HUES48 (cell line): ENCODE results near the gene CBR1.

Experiments used
- H3K27ac ChIP-seq: one replicate; pipeline ENCODE4 v1.7.0; 2013; ENCODE audit warnings: low read depth, low read length, inconsistent platforms
- H3K27me3 ChIP-seq: 2 replicates; pipeline ENCODE4 v1.6.1; 2013; ENCODE audit warnings: mild to moderate bottlenecking, low read length; ENCODE audit not compliant: control insufficient read depth, insufficient read depth
- H3K36me3 ChIP-seq: 2 replicates; pipeline ENCODE4 v1.6.1; 2013; ENCODE audit warnings: low read length; ENCODE audit not compliant: control insufficient read depth, insufficient read depth
- H3K4me1 ChIP-seq: 2 replicates; pipeline ENCODE4 v1.6.1; 2013; ENCODE audit warnings: mild to moderate bottlenecking, low read length; ENCODE audit not compliant: control insufficient read depth, insufficient read depth
- H3K4me3 ChIP-seq: 2 replicates; pipeline ENCODE4 v1.5.1; 2013; ENCODE audit warnings: mild to moderate bottlenecking, low read depth, low read length
- H3K9ac ChIP-seq: 2 replicates; pipeline ENCODE4 v1.6.1; 2013; ENCODE audit warnings: mild to moderate bottlenecking, low read depth, low read length, moderate library complexity
- H3K9me3 ChIP-seq: 2 replicates; pipeline ENCODE4 v1.6.1; 2013; ENCODE audit warnings: low read length; ENCODE audit not compliant: control insufficient read depth, insufficient read depth

The CBR1 gene

GRCh38 chr21:36052860-36053714 is 16.7 kb upstream of the CBR1 start:
- no peaks in the 10 kb centered on the region for H3K27me3 ChIP-seq
- H3K36me3 ChIP-seq: peaks cover 97% of the 10 kb centered on the region
- no peaks in the 10 kb centered on the region for H3K9me3 ChIP-seq
- no peak overlapping the region for H3K4me3 ChIP-seq
- no peak overlapping the region for H3K27ac ChIP-seq
- H3K9ac ChIP-seq: no peak overlapping the region
- H3K4me1 ChIP-seq: no peaks in the 10 kb centered on the region

- H3K27ac ChIP-seq: no peak overlapping the region
- no peak overlapping the region for H3K9ac ChIP-seq
- H3K27me3 ChIP-seq: no peaks in the 10 kb centered on the region
- H3K4me1 ChIP-seq: no peaks in the 10 kb centered on the region; the same call in 1 of the 2 replicates
- H3K36me3 ChIP-seq: peaks cover 98% of the 10 kb centered on the region
- no peaks in the 10 kb centered on the region for H3K9me3 ChIP-seq
- H3K4me3 ChIP-seq: no peak overlapping the region
Observed at GRCh38 chr21:36053715-36054062, 16.1 kb upstream of the CBR1 start.

- H3K27me3 ChIP-seq: no peaks in the 10 kb centered on the region
- peaks cover 81% of the 10 kb centered on the region for H3K36me3 ChIP-seq
- no peaks in the 10 kb centered on the region for H3K9me3 ChIP-seq
- no peak overlapping the region for H3K27ac ChIP-seq
- H3K4me3 ChIP-seq: no peak overlapping the region
- H3K9ac ChIP-seq: no peak overlapping the region
- peaks cover 3% of the 10 kb centered on the region; the same call in 1 of the 2 replicates for H3K4me1 ChIP-seq
Observed at GRCh38 chr21:36055551-36055950, 14.3 kb upstream of the CBR1 start.

- H3K4me1 ChIP-seq: peaks cover 8% of the 10 kb centered on the region; the same call in 1 of the 2 replicates
- H3K4me3 ChIP-seq: peak overlapping the region; percentile 88
- H3K9me3 ChIP-seq: no peaks in the 10 kb centered on the region
- H3K36me3 ChIP-seq: peaks cover 41% of the 10 kb centered on the region
- peak overlapping the region; percentile 95 for H3K27ac ChIP-seq
- no peaks in the 10 kb centered on the region for H3K27me3 ChIP-seq
- peak overlapping the region; percentile 61 for H3K9ac ChIP-seq
Observed at GRCh38 chr21:36059823-36060158, 10.0 kb upstream of the CBR1 start.

GRCh38 chr21:36060159-36060921 is 9.5 kb upstream of the CBR1 start, which contains the start of gene SETD4:
SETD4 (minus strand) TSS chr21:36060526; CDS start chr21:36058888, 1,638 bp downstream.
- H3K4me3 ChIP-seq: peak within 1 kb of the TSS; percentile 88
- H3K27me3 ChIP-seq: no peaks in the 10 kb centered on the region
- no peaks in the 10 kb centered on the region for H3K9me3 ChIP-seq
- H3K4me1 ChIP-seq: peaks cover 8% of the 10 kb centered on the region; the same call in 1 of the 2 replicates
- peak within 1 kb of the TSS; percentile 61 for H3K9ac ChIP-seq
- peaks cover 36% of the 10 kb centered on the region for H3K36me3 ChIP-seq
- H3K27ac ChIP-seq: peak within 1 kb of the TSS; percentile 95

GRCh38 chr21:36061445-36061844 is 8.4 kb upstream of the CBR1 start:
- peaks cover 8% of the 10 kb centered on the region; the same call in 1 of the 2 replicates for H3K4me1 ChIP-seq
- peak overlapping the region; percentile 88; the same call in 1 of the 2 replicates for H3K4me3 ChIP-seq
- no peaks in the 10 kb centered on the region for H3K27me3 ChIP-seq
- H3K27ac ChIP-seq: peak overlapping the region; percentile 95
- no peak overlapping the region for H3K9ac ChIP-seq
- H3K36me3 ChIP-seq: peaks cover 25% of the 10 kb centered on the region
- H3K9me3 ChIP-seq: no peaks in the 10 kb centered on the region

- no peaks in the 10 kb centered on the region for H3K27me3 ChIP-seq
- H3K4me3 ChIP-seq: no peak overlapping the region
- H3K36me3 ChIP-seq: peaks cover 4% of the 10 kb centered on the region; the same call in 1 of the 2 replicates
- no peak overlapping the region for H3K27ac ChIP-seq
- H3K9me3 ChIP-seq: peaks cover 6% of the 10 kb centered on the region; the same call in 1 of the 2 replicates
- no peak overlapping the region for H3K9ac ChIP-seq
- peaks cover 8% of the 10 kb centered on the region; the same call in 1 of the 2 replicates for H3K4me1 ChIP-seq
Observed at GRCh38 chr21:36063375-36064084, 6.3 kb upstream of the CBR1 start.

GRCh38 chr21:36064085-36064460 is 5.8 kb upstream of the CBR1 start:
- peaks cover 10% of the 10 kb centered on the region for H3K9me3 ChIP-seq
- no peak overlapping the region for H3K27ac ChIP-seq
- no peaks in the 10 kb centered on the region for H3K36me3 ChIP-seq
- no peak overlapping the region for H3K9ac ChIP-seq
- peaks cover 3% of the 10 kb centered on the region; the same call in 1 of the 2 replicates for H3K27me3 ChIP-seq
- peaks cover 5% of the 10 kb centered on the region; the same call in 1 of the 2 replicates for H3K4me1 ChIP-seq
- H3K4me3 ChIP-seq: no peak overlapping the region

GRCh38 chr21:36065497-36066036 is 4.3 kb upstream of the CBR1 start:
- H3K4me3 ChIP-seq: no peak overlapping the region
- H3K9ac ChIP-seq: no peak overlapping the region
- H3K27me3 ChIP-seq: peaks cover 5% of the 10 kb centered on the region; the same call in 1 of the 2 replicates
- H3K9me3 ChIP-seq: peaks cover 15% of the 10 kb centered on the region
- H3K4me1 ChIP-seq: peaks cover 5% of the 10 kb centered on the region; the same call in 1 of the 2 replicates
- H3K27ac ChIP-seq: no peak overlapping the region
- H3K36me3 ChIP-seq: no peaks in the 10 kb centered on the region

GRCh38 chr21:36068748-36069398 is 951 bp upstream of the CBR1 start:
- H3K9ac ChIP-seq: no peak overlapping the region
- H3K27me3 ChIP-seq: peaks cover 5% of the 10 kb centered on the region; the same call in 1 of the 2 replicates
- H3K9me3 ChIP-seq: peaks cover 15% of the 10 kb centered on the region
- H3K4me3 ChIP-seq: peak overlapping the region; percentile 29; the same call in 1 of the 2 replicates
- H3K27ac ChIP-seq: no peak overlapping the region
- peaks cover 27% of the 10 kb centered on the region for H3K36me3 ChIP-seq
- H3K4me1 ChIP-seq: peaks cover 21% of the 10 kb centered on the region; the same call in 1 of the 2 replicates
